GM12864 (cell line): ENCODE results near the gene HADHB.

Experiments used
- DNase-seq: peaks from one replicate; pipeline ENCODE4 v3.0.0-alpha.2; 2011; ENCODE audit warnings: low read depth
- H3K4me3 ChIP-seq: 2 replicates; pipeline ENCODE4 v1.5.1; 2011; ENCODE audit warnings: mild to moderate bottlenecking, low read depth, low read length, control low read depth
- TF ChIP-seq, protein P1 (sequence below): IDR thresholded peaks from 2 replicates; pipeline ENCODE4 v1.5.1; 2011; ENCODE audit warnings: low read depth, mild to moderate bottlenecking, moderate library complexity, low read length, control low read depth, inconsistent platforms; ENCODE audit errors: missing control alignments

Gene HADHB

DNA sequence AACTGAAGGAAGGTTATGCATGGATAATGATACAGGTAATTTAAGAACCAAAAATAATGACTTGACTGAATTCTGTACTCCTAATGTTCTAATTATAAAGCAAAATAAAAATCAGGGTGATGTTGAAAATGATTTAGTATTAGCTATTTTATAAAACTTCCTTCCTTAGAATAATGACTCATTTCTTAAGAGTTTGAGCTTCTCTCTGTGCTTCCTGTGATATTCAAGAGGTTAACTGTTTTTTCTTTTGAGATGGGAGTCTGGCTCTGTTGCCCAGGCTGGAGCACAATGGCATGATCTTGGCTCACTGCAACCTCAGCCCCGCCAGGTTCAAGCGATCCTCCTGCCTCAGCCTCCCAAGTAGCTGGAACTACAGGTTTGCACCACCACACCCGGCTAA, 15.1 kb upstream of the HADHB start:
- H3K4me3 ChIP-seq = no peak overlapping the region
- no peak for DNase-seq
- TF ChIP-seq, protein P1, sequence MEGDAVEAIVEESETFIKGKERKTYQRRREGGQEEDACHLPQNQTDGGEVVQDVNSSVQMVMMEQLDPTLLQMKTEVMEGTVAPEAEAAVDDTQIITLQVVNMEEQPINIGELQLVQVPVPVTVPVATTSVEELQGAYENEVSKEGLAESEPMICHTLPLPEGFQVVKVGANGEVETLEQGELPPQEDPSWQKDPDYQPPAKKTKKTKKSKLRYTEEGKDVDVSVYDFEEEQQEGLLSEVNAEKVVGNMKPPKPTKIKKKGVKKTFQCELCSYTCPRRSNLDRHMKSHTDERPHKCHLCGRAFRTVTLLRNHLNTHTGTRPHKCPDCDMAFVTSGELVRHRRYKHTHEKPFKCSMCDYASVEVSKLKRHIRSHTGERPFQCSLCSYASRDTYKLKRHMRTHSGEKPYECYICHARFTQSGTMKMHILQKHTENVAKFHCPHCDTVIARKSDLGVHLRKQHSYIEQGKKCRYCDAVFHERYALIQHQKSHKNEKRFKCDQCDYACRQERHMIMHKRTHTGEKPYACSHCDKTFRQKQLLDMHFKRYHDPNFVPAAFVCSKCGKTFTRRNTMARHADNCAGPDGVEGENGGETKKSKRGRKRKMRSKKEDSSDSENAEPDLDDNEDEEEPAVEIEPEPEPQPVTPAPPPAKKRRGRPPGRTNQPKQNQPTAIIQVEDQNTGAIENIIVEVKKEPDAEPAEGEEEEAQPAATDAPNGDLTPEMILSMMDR = no peak

DNA sequence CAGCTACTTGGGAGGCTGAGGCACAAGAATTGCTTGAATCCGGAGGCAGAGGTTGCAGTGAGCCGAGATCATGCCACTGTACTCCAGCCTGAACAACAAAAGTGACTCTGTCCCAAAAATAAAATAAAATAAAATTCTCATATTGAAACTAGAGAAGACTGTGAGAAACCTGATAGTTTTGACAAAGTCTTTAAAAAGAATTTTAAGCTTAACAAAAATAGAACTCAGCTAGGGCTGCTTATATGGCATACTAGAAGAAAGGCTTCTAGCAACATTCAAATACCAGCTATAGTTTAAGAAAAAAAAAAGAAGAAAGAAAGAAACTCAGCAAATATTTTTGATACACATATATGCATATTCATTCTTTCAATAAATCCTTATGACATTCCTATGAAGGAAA, 13.9 kb upstream of the HADHB start:
- no peak for DNase-seq
- no peak overlapping the region for H3K4me3 ChIP-seq
- TF ChIP-seq, protein P1 = no peak

DNA sequence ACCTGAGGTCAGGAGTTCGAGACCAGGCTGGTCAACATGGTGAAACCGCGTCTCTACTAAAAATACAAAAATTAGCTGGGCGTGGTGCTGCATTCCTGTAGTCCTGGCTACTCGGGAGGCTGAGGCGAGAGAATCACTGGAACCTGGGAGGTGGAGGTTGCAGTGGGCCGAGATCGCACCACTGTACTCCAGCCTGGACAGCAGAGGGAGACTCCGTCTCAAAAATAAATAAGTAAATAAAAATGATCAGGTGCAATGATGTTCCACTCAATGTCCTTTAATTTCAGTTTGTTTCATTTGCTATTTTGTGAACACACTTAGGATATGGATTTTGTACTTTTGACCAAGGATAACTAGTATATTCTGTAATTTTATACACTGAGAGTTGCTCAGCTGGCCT, 9.7 kb upstream of the HADHB start:
- H3K4me3 ChIP-seq = no peak overlapping the region
- DNase-seq = no peak
- TF ChIP-seq, protein P1 = no peak

DNA sequence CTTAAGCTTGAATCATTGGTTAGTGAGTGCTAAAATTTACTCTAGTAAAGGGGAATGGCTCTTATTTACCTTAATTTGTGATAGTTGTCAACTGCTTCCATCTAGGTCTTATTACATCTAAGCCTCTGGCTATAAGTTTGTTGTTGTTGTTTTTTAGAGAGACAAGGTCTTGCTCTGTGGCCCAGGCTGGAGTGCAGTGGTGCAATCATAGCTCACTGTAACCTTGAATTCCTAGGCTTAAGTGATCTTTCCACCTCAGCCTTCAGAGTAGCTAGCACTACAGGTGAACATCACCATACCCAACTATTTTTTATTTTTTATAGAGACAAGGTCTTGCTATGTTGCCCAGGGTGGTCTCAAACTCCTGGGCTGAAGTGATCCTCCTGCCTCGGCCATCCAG, 6.9 kb upstream of the HADHB start:
- DNase-seq = no peak
- H3K4me3 ChIP-seq = no peak overlapping the region
- TF ChIP-seq, protein P1 = no peak

DNA sequence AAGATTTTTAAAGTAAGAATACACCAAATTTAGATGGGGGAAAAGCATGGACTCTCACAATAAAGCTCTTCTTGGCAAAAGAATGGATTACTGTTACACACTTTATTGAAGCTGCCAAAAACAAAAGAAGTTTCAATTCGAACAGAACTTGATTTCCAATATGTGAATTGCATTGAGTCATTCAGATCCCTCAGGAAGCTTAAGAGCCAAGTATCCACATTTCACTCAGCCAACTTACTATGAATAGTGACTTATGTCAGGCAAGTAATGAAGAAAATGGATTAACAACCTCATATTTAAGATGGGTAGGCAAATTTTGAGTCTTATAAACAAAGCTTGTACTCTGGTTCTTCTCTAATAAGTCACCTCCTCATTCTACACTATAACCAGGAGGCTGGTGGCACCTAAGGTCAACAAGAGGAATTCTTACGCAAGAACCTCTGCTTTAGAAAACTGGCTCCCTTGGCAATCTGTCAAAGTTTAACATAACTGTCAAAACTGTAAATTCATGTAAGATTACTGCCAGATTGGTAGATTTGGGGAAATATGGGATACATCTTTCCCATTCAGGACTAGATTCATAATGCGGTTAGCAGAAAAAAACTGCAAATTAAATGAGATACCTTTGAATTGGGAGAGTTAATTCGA, 6.3 kb upstream of the HADHB start:
- H3K4me3 ChIP-seq = no peak overlapping the region
- no peak for DNase-seq
- TF ChIP-seq, protein P1 = no peak

DNA sequence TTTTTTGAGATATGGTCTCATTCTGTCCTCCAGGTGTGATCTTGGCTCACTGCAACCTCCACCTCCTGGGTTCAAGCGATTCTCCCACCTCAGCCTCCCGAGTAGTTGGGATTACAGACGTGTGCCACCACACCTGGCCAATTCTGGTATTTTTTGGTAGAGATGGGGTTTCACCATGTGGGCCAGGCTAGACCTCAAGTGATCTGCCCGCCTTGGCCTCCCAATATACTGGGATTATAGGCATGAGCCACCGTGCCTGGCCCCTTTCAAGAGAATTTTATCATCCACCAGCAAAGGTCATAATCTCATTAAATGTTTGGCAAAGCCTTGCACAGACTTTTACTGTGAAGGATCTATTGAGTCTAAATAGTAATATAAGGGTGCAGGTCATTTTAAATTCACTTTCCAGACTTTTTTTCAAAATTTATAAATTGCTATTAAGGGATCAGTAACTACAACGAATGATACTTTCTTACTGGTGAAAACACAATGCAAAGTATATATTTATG, 2.8 kb upstream of the HADHB start:
- DNase-seq = no peak
- H3K4me3 ChIP-seq = no peak overlapping the region
- TF ChIP-seq, protein P1 = no peak

DNA sequence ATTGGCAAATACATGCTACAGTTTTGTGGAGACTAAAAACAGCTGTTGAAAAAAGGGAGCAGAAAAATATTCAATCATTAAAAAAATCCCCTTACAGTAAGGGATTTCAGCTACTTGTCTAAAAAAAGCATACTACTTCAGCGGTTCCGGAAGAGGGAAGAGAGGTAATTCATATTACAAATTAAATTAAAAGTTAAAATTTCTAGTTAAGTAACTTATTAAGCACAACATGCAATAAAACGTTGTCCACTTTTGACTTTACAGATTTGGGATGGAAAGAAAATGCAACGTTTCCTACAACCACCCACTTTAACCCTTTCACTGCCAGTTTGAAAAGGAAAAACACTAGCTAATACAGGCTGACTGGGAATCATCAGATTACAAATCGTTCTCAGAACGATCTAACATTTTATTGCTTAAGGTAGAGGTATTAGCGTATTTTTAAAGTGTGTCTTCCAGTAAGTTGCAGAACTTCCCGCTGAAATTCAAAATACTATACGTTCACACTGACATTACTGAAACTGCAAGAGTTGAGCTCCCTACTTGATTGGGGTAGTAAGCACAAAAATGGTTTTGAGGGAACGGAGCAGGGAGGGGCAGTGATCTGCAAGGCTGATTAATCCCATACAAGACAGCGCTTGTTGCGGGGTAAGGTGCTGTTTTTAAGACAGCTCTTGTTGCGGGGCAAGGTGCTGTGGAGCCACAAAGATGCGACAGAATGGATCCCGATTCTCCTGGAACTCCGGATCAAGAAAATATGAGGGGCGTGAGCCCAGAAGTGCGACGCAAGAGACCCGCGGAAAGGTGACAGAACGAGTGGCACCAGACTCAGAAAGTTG, 1.1 kb upstream of the HADHB start:
- TF ChIP-seq, protein P1 = no peak
- H3K4me3 ChIP-seq = peak overlapping the region; percentile 83
- no peak for DNase-seq
